Esophagus squamous epithelium (tissue), 4 donors: Measurements from ENCODE around the gene NTN3.

Experiments
- POLR2A ChIP-seq, 4 donors: fragments of 450-650 bp; IDR thresholded peaks; one replicate each; pipeline ENCODE4 v1.6.1; 2017; ENCODE audit warnings: antibody characterized with exemption in 4 of 4, mild to moderate bottlenecking in 4 of 4, moderate library complexity in 3 of 4
- TF ChIP-seq, protein P1 (sequence below), 6 experiments: fragments of 450-650 bp in 4 of 6; fragments of 200-600 bp in 2 of 6; sonication (generic) in 2 of 6; IDR thresholded peaks; one replicate each; pipeline ENCODE4 v1.5.1; 2016 to 2019; ENCODE audit warnings: antibody characterized with exemption in 6 of 6, mild to moderate bottlenecking in 4 of 6, moderate library complexity in 4 of 6

GRCh38 chr16:2462031-2462866 lies 8.8 kb upstream of the NTN3 start:
- TF ChIP-seq, protein P1, sequence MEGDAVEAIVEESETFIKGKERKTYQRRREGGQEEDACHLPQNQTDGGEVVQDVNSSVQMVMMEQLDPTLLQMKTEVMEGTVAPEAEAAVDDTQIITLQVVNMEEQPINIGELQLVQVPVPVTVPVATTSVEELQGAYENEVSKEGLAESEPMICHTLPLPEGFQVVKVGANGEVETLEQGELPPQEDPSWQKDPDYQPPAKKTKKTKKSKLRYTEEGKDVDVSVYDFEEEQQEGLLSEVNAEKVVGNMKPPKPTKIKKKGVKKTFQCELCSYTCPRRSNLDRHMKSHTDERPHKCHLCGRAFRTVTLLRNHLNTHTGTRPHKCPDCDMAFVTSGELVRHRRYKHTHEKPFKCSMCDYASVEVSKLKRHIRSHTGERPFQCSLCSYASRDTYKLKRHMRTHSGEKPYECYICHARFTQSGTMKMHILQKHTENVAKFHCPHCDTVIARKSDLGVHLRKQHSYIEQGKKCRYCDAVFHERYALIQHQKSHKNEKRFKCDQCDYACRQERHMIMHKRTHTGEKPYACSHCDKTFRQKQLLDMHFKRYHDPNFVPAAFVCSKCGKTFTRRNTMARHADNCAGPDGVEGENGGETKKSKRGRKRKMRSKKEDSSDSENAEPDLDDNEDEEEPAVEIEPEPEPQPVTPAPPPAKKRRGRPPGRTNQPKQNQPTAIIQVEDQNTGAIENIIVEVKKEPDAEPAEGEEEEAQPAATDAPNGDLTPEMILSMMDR (IDR thresholded peaks at IDR 0.05) = no peak
- TF ChIP-seq POLR2A (IDR thresholded peaks at IDR 0.05) = no peak
